Measurements from ENCODE around the gene SOX13.
A peak's percentile ranks its signal among the peaks of the same experiment; 100 is the strongest.

The SOX13 gene

GRCh38 chr1:204065174-204065985 lies 7.5 kb upstream of the SOX13 start:
- no peak for DNase-seq (ENCODE audit: low spot score)

- no peak for DNase-seq (ENCODE audit: low spot score)
Observed at GRCh38 chr1:204065986-204066300, 7.0 kb upstream of the SOX13 start.

GRCh38 chr1:204067935-204068334 lies 5.0 kb upstream of the SOX13 start:
- no peak for DNase-seq (ENCODE audit: low spot score)

GRCh38 chr1:204069887-204070286 lies 3.0 kb upstream of the SOX13 start:
- DNase-seq (ENCODE audit: low spot score) = no peak

GRCh38 chr1:204070895-204071294 lies 2.0 kb upstream of the SOX13 start:
- DNase-seq (ENCODE audit: low spot score) = no peak

- DNase-seq (ENCODE audit: low spot score) = no peak
Observed at GRCh38 chr1:204073837-204074273, 940 bp downstream of the SOX13 start.

- DNase-seq (ENCODE audit: low spot score) = peak; percentile 35
Observed at GRCh38 chr1:204074274-204075138, 1.6 kb downstream of the SOX13 start.

- DNase-seq (ENCODE audit: low spot score) = no peak
Observed at GRCh38 chr1:204075139-204075521, 2.2 kb downstream of the SOX13 start.

- DNase-seq (ENCODE audit: low spot score) = no peak
Observed at GRCh38 chr1:204075890-204076846, 3.3 kb downstream of the SOX13 start.

GRCh38 chr1:204076891-204077290 lies 4.0 kb downstream of the SOX13 start:
- DNase-seq (ENCODE audit: low spot score) = no peak

GRCh38 chr1:204077979-204078696 lies 5.2 kb downstream of the SOX13 start:
- DNase-seq (ENCODE audit: low spot score) = no peak

GRCh38 chr1:204079608-204079999 lies 6.7 kb downstream of the SOX13 start:
- no peak for DNase-seq (ENCODE audit: low spot score)

GRCh38 chr1:204080163-204080903 lies 7.4 kb downstream of the SOX13 start:
- no peak for DNase-seq (ENCODE audit: low spot score)

GRCh38 chr1:204081164-204081790 lies 8.4 kb downstream of the SOX13 start:
- no peak for DNase-seq (ENCODE audit: low spot score)

GRCh38 chr1:204081791-204082513 lies 9.0 kb downstream of the SOX13 start:
- no peak for DNase-seq (ENCODE audit: low spot score)

- DNase-seq (ENCODE audit: low spot score) = no peak
Observed at GRCh38 chr1:204083491-204083890, 10.6 kb downstream of the SOX13 start.

GRCh38 chr1:204084247-204084772 lies 11.4 kb downstream of the SOX13 start:
- DNase-seq (ENCODE audit: low spot score) = peak; percentile 95

GRCh38 chr1:204085876-204086275 lies 13.0 kb downstream of the SOX13 start:
- DNase-seq (ENCODE audit: low spot score) = no peak

- DNase-seq (ENCODE audit: low spot score) = no peak
Observed at GRCh38 chr1:204087181-204087892, 14.4 kb downstream of the SOX13 start.
